ENCODE data around the gene PTGS1. TPM values are rescaled to one million over a fixed set of nuclear protein-coding genes. Genes with fewer than 3 reads are reported as not detected.
"Not testable (repeated sequence)": the region's sequence is repeated elsewhere in the genome, so short reads cannot be mapped to it uniquely, and the experiment has no call there.

The PTGS1 gene
- total RNA-seq, 2 donors from 2014 or later = 0.69 to 0.89 TPM

GRCh38 chr9:122403381-122404000 is 32.7 kb downstream of the PTGS1 start:
- Mint-ChIP-seq H3K27ac (no peak overlapping the region), H3K9me3 (no peaks in the 10 kb centered on the region)
- no peak for ATAC-seq

GRCh38 chr9:122405304-122406069 is 34.7 kb downstream of the PTGS1 start:
- peak overlapping the region; percentile 15 for H3K4me3 Mint-ChIP-seq

More at GRCh38 chr9:122403381-122404000, 32.7 kb downstream of the PTGS1 start:
- Mint-ChIP-seq H3K36me3 (no peaks in the 10 kb centered on the region), H3K4me1 (ENCODE audit: low read depth in 2 of 2) (peaks cover 5 to 7% of the 10 kb centered on the region in 2 donors), H3K4me3 (no peak overlapping the region), H3K27me3 (peaks cover 20 to 36% of the 10 kb centered on the region in 2 donors)
- no peak for DNase-seq (ENCODE audit: low spot score)

GRCh38 chr9:122406070-122406890 is 35.5 kb downstream of the PTGS1 start:
- no peak for DNase-seq (ENCODE audit: low spot score)

More at GRCh38 chr9:122405304-122406069, 34.7 kb downstream of the PTGS1 start:
- peaks cover 17 to 22% of the 10 kb centered on the region in 2 donors for H3K27me3 Mint-ChIP-seq
- not testable (repeated sequence) for ATAC-seq; H3K4me1 Mint-ChIP-seq (ENCODE audit: low read depth in 2 of 2); DNase-seq (ENCODE audit: low spot score); H3K27ac Mint-ChIP-seq; H3K36me3 Mint-ChIP-seq; H3K9me3 Mint-ChIP-seq

GRCh38 chr9:122414108-122414507 is 43.3 kb downstream of the PTGS1 start:
- H3K27ac Mint-ChIP-seq; H3K4me3 Mint-ChIP-seq; H3K9me3 Mint-ChIP-seq; DNase-seq (ENCODE audit: low spot score); ATAC-seq; H3K4me1 Mint-ChIP-seq (ENCODE audit: low read depth in 2 of 2); H3K36me3 Mint-ChIP-seq: not testable (repeated sequence)
- H3K27me3 Mint-ChIP-seq = peaks cover 7 to 13% of the 10 kb centered on the region in 2 donors

More at GRCh38 chr9:122406070-122406890, 35.5 kb downstream of the PTGS1 start:
- no peak for ATAC-seq
- Mint-ChIP-seq H3K36me3 (no peaks in the 10 kb centered on the region), H3K4me3 (peak overlapping the region; percentile 15), H3K27me3 (peaks cover 14% of the 10 kb centered on the region in 2 donors), H3K9me3 (no peaks in the 10 kb centered on the region), H3K4me1 (ENCODE audit: low read depth in 2 of 2) (peaks cover 5 to 7% of the 10 kb centered on the region in 2 donors), H3K27ac (no peak overlapping the region)

- Mint-ChIP-seq H3K9me3 (no peaks in the 10 kb centered on the region), H3K27ac (no peak overlapping the region), H3K4me1 (ENCODE audit: low read depth in 2 of 2) (no peaks in the 10 kb centered on the region), H3K4me3 (no peak overlapping the region), H3K27me3 (peaks cover 21% of the 10 kb centered on the region in 2 donors), H3K36me3 (peaks cover 10% of the 10 kb centered on the region)
- ATAC-seq (no peak), DNase-seq (ENCODE audit: low spot score) (no peak)
Observed at GRCh38 chr9:122418016-122418415, 47.2 kb downstream of the PTGS1 start.

GRCh38 chr9:122420315-122420714 is 49.5 kb downstream of the PTGS1 start:
- Mint-ChIP-seq H3K27me3 (peaks cover 20 to 33% of the 10 kb centered on the region in 2 donors), H3K27ac (no peak overlapping the region), H3K9me3 (no peaks in the 10 kb centered on the region), H3K36me3 (peaks cover 10% of the 10 kb centered on the region), H3K4me3 (no peak overlapping the region), H3K4me1 (ENCODE audit: low read depth in 2 of 2) (no peaks in the 10 kb centered on the region)
- ATAC-seq = no peak
- DNase-seq (ENCODE audit: low spot score) = no peak

GRCh38 chr9:122425087-122425486 is 54.3 kb downstream of the PTGS1 start:
- H3K4me3 Mint-ChIP-seq = no peak overlapping the region
- H3K27ac Mint-ChIP-seq = no peak overlapping the region
- DNase-seq (ENCODE audit: low spot score) (no peak), ATAC-seq (no peak)
- H3K9me3 Mint-ChIP-seq = no peaks in the 10 kb centered on the region
- H3K4me1 Mint-ChIP-seq (ENCODE audit: low read depth in 2 of 2) = no peaks in the 10 kb centered on the region
- H3K27me3 Mint-ChIP-seq = peaks cover 24 to 39% of the 10 kb centered on the region in 2 donors
- H3K36me3 Mint-ChIP-seq = peaks cover 2% of the 10 kb centered on the region

GRCh38 chr9:122426723-122427122 is 55.9 kb downstream of the PTGS1 start:
- H3K36me3 Mint-ChIP-seq = no peaks in the 10 kb centered on the region
- H3K4me1 Mint-ChIP-seq (ENCODE audit: low read depth in 2 of 2) = no peaks in the 10 kb centered on the region
- no peak for DNase-seq (ENCODE audit: low spot score)
- no peaks in the 10 kb centered on the region for H3K9me3 Mint-ChIP-seq
- peaks cover 26 to 45% of the 10 kb centered on the region in 2 donors for H3K27me3 Mint-ChIP-seq
- no peak for ATAC-seq
- no peak overlapping the region for H3K27ac Mint-ChIP-seq
- no peak overlapping the region for H3K4me3 Mint-ChIP-seq

GRCh38 chr9:122442568-122442967 is 71.7 kb downstream of the PTGS1 start:
- no peak overlapping the region for H3K27ac Mint-ChIP-seq
- ATAC-seq (no peak), DNase-seq (ENCODE audit: low spot score) (no peak)
- H3K4me1 Mint-ChIP-seq (ENCODE audit: low read depth in 2 of 2) = no peaks in the 10 kb centered on the region
- peaks cover 32 to 56% of the 10 kb centered on the region in 2 donors for H3K27me3 Mint-ChIP-seq
- H3K36me3 Mint-ChIP-seq = no peaks in the 10 kb centered on the region
- no peaks in the 10 kb centered on the region for H3K9me3 Mint-ChIP-seq
- H3K4me3 Mint-ChIP-seq = no peak overlapping the region

GRCh38 chr9:122444041-122444733 is 73.4 kb downstream of the PTGS1 start:
- no peak for ATAC-seq

More at GRCh38 chr9:122444041-122444733, 73.4 kb downstream of the PTGS1 start:
- no peaks in the 10 kb centered on the region for H3K4me1 Mint-ChIP-seq (ENCODE audit: low read depth in 2 of 2)
- H3K36me3 Mint-ChIP-seq = no peaks in the 10 kb centered on the region
- no peak overlapping the region for H3K27ac Mint-ChIP-seq
- no peak overlapping the region for H3K4me3 Mint-ChIP-seq
- peaks cover 37 to 60% of the 10 kb centered on the region in 2 donors for H3K27me3 Mint-ChIP-seq
- no peaks in the 10 kb centered on the region for H3K9me3 Mint-ChIP-seq
- no peak for DNase-seq (ENCODE audit: low spot score)

Other genes with a start within 250 kb of the PTGS1 start
- 10 to 100 TPM; 36.5 to 45.6 TPM for gene NDUFA8, start 211.2 kb upstream of the PTGS1 start, total RNA-seq
- gene MORN5, start 211.1 kb upstream of the PTGS1 start, total RNA-seq = not detected
- gene LHX6, start 142.1 kb upstream of the PTGS1 start, total RNA-seq = not detected
- 10 to 100 TPM; 29.0 to 34.4 TPM for gene RBM18, start 106.2 kb upstream of the PTGS1 start, total RNA-seq
- 10 to 100 TPM; 41.7 to 60.9 TPM for gene MRRF, start 106.1 kb upstream of the PTGS1 start, total RNA-seq
- gene OR1J1, start 106.9 kb downstream of the PTGS1 start, total RNA-seq = not detected
- not detected for gene OR1J2, start 139.8 kb downstream of the PTGS1 start, total RNA-seq
- gene OR1J4, start 148.1 kb downstream of the PTGS1 start, total RNA-seq = not detected
- not detected for gene OR1N1, start 156.3 kb downstream of the PTGS1 start, total RNA-seq
- not detected for gene OR1N2, start 182.1 kb downstream of the PTGS1 start, total RNA-seq
- under 1 TPM in 1 of 2 donors, not detected in 1; 0.45 TPM for gene OR1L8, start 212.4 kb downstream of the PTGS1 start, total RNA-seq
- not detected for gene OR1Q1, start 243.7 kb downstream of the PTGS1 start, total RNA-seq

Measured in natural killer cell treated with Interleukin-12 subunit alpha and Interleukin-12 subunit beta and Interleukin-15 and Interleukin-18, amount 100 ng/mL, for 72 hours (primary cell).